ENCODE data around the gene DNAJC5G.
"Not testable (repeated sequence)": the region's sequence is repeated elsewhere in the genome, so short reads cannot be mapped to it uniquely, and the experiment has no call there.

The DNAJC5G gene

DNA sequence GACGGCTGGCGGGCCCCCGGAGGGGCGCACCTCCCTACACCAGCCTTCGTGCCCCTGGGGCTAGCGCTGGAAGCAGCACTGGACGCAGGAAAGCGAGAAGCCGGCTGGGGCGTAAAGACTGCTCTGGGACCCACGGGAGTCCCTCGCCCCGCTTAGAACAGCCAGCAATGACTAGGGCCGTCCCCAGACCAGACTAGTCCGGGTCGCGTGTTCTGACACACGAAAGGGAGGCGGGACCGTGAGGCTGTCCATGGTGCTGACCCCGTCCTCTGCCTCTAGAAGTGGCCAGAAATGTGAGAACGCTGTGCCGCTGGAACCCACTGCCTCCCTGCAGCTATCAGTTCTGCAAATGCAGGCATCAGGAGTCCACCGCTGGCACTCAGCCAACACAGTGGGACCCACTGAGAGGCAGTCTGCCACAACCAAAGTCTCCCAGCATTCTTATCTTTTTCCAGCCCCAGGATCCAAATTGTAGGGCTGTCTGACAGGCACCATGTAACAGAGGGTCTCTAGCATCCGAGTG, 33.2 kb downstream of the DNAJC5G start, which contains the start of gene UCN:
Gene UCN (minus strand): TSS at position 87 of the 523 bp plus-strand sequence. CDS start 550 bp downstream, outside the sequence.
- no peak for DNase-seq (ENCODE audit: low read depth in 2 of 2)

DNA sequence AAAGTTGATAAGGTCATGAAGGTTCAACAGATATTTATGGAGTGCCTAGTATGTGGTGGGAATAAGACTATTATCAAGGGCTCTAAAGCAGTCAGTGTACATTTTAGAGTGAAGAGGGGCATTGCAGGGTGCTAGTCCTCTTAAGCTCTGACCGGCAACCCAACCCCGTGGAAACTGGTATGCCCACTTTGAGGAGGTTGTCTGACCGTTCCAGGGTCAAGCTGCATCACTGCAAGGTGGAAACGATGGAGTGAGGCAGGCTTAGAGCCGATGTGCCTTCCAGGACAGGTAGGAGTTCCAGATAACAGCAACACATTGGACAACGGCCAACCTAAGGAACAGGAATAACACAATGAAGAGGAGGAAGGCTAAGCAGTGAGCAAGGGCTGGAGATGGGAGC, 34.4 kb downstream of the DNAJC5G start:
- DNase-seq (ENCODE audit: low read depth in 2 of 2) = no peak

DNA sequence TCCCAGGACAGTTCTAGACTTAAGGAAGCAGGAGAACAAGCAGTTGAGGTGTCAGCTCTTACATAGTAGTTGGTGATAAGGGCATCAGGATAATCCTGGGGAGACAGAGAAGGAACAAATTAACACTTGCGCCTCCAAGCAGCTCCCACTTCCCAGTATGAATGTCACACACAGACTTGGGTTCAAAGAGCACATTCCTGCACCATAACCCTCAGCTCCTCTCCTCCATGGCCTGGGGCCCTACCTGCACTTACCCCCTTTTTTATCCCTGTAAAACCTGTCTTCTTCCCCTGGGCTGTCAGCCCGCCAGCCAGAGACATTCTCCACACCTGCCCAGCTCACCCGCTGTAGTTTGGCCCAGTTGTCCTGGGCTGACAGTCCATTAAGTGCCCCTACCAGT, 36.9 kb downstream of the DNAJC5G start:
- DNase-seq (ENCODE audit: low read depth in 2 of 2) = no peak

DNA sequence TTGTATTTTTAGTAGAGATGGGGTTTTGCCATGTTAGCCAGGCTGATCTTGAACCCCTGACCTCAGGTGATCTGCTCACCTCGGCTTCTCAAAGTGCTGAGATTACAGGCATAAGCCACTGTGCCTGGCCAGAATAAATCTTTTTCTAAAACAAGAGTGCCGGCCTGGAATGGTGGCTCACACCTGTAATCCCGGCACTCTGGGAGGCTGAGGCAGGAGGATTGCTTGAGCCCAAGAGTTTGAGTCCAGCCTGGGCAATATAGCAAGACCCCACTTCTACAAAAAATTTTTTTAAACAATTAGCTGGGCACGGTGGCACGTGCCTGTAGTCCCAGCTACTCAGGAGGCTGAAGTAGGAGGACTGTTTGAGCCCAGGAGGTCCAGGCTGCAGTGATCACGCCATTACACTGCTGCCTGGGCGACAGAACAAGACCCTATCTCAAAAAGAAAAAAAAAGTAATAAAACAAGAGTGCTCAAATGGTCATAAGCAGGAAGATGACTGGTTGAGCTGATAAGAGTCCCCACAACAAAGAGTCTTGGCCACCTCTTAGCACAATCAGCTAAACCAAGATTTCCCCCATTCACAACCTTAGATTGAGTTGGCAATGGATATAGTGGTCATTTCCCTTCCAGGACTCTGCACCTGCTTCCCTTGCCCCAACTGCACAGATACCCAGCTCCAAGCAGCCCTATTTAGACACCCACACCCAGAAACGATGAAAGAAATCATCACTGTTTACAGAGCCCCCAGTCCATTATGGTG, 38.8 kb downstream of the DNAJC5G start:
- no peak for DNase-seq (ENCODE audit: low read depth in 2 of 2)

DNA sequence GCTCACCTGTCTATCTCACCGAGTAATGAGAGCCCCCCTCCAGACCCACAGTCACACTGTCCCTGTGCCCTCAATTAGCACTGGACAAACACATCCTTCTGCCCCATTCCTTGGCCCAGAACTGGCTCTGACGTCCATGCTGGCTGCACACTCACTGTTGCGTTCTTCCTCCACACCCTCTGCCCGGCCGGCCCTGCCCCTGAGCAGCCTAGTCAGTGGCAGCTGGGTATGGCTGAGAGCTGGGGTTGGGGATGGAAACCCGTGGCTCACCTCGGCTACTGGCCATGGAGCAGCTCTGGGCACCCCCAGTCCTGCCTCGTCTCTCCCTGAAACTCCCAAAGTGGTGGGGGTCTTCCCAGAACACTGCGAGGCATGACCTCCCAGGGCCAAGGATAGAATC, 39.5 kb downstream of the DNAJC5G start:
- DNase-seq (ENCODE audit: low read depth in 2 of 2) = no peak

DNA sequence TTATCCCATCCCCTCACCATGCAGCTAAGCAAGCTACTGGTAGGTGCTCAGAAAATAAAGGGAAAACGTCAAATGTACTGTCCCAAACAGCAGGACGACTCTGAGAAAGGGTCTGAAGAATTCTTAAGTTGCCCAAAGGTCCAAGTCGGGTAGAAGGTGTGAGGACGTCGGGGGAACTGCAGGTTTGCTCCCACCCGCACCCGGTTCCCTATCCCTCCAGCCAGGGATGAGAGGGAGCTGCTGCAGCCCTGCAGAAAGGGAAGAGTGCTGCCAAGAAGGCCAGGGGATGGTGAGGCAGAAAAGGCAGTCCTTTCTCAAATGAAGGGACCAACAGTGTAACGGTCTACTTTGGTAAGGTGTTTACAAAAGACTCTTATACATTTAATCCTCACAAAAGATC, 39.9 kb downstream of the DNAJC5G start:
- DNase-seq (ENCODE audit: low read depth in 2 of 2) = no peak

DNA sequence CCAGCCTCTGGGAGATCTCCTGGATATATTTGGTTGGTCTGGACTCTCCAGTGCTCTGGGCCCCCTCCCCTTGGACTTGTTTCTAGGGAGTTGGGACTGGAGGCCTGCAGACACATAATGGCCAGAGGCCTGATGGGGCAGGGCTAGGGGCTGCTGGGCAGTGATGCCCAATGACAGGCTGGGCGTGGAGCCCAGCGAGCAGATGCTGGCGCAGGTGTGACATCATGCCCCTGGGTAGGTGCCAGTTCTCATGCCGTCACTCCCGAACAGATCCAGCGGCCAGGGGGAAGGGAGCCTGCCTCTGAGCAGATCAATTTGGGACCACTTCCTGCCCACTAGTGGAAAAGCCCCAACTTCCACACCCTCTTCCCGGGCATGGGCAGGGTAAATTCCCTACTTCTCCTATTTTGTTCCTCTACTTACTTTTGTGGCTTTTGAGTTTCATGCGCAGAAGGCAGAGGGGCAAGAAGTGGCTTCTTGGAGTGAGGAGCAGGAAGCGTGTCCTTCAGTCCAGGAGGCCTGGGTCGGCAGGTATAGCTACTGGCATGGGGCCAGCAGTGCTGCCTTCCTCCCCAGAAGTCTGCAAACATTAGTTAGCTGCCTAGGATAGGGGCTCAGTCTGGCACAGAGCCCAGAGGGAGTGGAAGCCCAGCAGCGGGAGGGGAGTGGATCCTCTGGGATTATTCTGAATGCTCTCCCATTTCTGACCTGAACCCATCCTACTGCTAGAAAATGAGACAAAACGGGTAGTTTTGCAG, 41.6 kb downstream of the DNAJC5G start:
- DNase-seq (ENCODE audit: low read depth in 2 of 2) = no peak

DNA sequence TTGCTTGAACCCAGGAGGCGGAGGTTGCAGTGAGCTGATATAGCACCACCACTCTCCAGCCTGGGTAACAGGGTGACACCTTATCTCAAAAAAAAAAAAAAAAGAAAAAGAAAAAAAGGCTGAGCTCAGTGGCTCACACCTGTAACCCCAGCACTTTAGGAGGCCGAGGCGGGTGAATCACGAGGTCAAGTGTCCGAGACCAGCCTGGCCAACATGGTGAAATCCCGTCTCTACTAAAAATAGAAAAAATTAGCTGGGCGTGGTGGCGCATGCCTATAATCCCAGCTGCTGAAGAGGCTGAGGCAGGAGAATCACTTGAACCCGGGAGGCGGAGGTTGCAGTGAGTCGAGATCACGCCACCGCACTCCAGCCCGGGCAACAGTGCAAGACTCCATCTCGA, 44.6 kb downstream of the DNAJC5G start:
- not testable (repeated sequence) for DNase-seq (ENCODE audit: low read depth in 2 of 2)

DNA sequence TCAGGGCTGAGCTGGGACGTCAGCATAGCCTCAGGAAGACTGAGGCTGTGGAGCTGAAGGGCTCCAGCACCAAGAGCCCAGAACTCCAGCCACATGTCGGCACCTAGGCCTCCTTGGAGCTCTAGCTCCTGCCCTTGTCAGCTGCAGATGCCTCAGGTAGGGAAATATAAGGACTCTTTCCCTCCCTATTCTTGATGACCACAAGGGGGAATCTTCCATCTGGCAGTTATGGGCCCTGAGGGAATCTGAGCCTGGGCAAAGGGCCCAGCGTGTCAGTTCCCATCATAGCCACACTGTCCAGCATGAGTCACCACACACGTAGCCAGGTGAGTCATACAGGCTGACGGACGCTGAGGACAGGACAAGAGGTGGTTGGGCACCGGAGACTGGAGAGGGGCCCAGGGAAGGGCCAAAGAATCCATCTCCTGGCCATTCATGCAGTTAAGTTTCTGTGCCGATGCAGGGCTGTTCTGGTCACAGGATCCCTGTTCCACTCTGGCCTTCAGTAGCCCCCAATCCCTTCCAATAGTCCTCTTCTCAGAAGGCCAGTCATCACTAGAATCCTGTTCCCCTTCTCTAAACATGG, 45.8 kb downstream of the DNAJC5G start:
- no peak for DNase-seq (ENCODE audit: low read depth in 2 of 2)

DNA sequence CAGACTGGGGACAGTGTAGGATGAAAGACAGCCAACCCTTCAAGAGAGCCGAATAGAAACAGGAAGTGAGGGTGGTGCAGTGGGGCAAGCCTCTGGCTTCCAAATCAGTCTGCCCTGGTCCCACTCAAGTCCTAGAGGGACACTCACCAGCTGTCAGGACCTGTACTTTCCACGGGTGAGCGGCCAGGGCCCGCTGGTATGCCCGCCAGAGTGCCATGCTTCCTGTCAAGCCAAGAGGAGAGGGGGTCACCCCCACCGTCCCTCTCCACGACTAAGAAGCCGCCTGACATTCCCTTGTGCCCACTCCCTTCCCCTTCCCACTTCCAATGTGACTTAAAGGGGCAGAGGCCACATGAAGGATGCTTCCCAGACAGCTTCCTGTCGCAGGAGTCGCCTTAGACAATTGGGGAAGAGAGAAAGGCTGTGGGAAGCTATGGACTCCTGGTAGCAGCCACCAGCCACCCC, 47.1 kb downstream of the DNAJC5G start:
- DNase-seq (ENCODE audit: low read depth in 2 of 2) = no peak

DNA sequence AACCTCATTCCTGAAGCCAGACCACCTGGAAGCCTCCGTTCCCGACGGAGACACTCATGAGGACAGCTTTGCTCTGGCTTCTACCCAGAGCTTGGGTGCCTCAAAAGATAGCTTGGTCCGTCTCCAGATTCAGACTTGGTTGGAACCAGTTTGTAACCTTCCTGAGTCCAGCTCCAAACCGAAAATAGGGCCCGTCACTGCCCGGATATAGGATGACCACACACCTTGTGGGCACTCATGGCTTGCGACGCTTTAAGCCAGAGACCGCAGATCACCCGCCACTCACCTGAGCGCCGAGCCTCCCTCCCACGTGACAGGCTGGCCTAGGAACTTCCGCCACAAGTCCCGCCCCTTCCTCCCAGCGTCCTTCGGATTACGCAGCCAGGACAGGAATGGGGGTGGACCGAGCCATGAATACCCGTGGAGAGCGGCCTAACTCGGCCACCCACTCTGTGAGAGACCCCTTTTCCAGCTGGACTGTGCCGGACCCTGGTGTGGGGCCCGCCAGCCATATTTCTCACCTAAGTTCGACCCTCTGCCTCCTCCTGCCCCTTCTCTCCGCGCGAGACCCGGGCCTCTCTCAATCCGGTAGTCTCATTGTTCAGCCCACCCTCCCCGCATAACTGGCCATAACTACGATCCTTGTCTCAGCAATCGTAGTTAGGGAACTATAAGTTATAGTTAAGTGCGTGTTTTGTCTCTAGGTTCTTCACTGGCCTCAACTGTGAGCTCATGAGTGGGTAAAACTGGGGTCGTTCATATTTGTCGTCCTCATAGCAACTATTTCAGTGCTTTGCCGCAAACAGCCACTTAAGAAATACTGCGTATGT, 47.7 kb downstream of the DNAJC5G start, which contains the start of gene MPV17:
Gene MPV17 (minus strand): TSS at position 332 of the 830 bp plus-strand sequence. CDS start 580 bp downstream, outside the sequence.
- DNase-seq (ENCODE audit: low read depth in 2 of 2) = peak; percentile 78 to 86

DNA sequence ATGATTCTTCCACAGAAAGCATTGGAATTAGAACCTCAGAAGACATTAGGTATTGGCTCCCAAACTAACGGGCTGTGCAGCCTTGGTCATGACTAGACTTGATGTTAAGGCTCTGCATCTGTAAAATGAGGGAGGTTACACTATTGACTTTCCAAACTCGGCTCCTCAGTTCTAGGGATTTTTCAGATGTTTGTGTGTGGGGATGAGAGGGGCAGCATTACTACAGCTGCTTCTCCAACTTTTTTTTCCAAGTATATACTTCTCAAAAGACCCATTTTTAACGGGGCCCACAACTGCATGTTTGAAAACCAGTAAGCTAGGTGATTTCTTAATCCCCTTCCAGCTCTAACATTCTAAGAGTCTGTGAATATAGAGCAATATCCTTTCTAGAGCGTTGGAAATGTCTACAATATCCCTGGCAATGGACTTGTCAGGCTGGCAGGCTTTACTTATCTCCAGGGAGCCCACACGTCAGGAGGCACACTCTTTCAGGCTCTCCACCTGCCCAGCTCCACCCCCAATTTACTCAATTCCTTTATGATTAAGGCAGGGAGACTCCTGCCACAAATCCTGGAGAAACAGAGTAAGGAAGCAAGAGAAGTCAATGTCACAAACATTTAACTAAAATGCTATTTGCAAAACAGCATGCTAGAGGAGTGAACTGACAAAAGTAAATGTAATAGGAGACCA, 48.5 kb downstream of the DNAJC5G start:
- DNase-seq (ENCODE audit: low read depth in 2 of 2) = no peak

DNA sequence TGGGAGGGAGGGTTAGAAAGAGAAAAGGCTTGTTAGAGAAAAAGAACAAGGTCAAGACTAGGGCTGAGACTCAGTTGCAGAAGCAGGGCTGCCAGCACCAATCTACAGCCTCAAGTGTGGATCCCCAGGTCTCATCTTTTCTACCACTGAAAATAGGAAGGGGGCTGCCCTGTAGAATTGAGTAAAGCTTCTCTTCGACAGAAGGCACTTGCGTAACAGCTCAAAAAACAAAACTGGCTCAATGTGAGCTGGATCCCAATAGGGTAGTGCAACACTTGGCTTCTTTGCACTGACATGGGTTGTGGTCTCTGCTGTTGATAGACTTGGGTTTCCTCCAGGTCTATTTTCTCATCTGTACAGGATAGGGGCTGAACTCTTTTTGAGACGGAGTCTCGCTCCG, 49.5 kb downstream of the DNAJC5G start:
- DNase-seq (ENCODE audit: low read depth in 2 of 2) = no peak
